BJ (cell line): Measurements from ENCODE around the gene SLC9A2. TPM values are rescaled to one million over a fixed set of nuclear protein-coding genes. Genes with fewer than 3 reads are reported as not detected.

ENCODE experiments used
- CTCF ChIA-PET: fragments of 350-600 bp; formaldehyde crosslinking; extraction: SDS; loops from one replicate; lab custom pipeline; 2021; ENCODE audit warnings: antibody characterized with exemption, inconsistent platforms; lab: Yijun Ruan, JAX
- POLR2A ChIA-PET: fragments of 300-600 bp; sonication (Branson Sonifier 250); formaldehyde crosslinking; extraction: SDS; loops from one replicate; lab custom pipeline; 2021; ENCODE audit warnings: antibody characterized with exemption; lab: Charles Lee
- DNase-seq: peaks from one replicate; pipeline ENCODE4 v3.0.0-alpha.2; 2011; ENCODE audit warnings: low read depth
- H3K27me3 ChIP-seq: 2 replicates; pipeline ENCODE4 v1.6.0; 2011; ENCODE audit warnings: low read length; ENCODE audit not compliant: control insufficient read depth, insufficient read depth
- H3K36me3 ChIP-seq: 2 replicates; pipeline ENCODE4 v1.5.1; 2011; ENCODE audit warnings: low read length; ENCODE audit not compliant: control insufficient read depth, insufficient read depth
- H3K4me3 ChIP-seq: 2 replicates; pipeline ENCODE4 v1.5.1; 2011; ENCODE audit warnings: low read depth, mild to moderate bottlenecking, control low read depth, low read length
- CTCF ChIP-seq: IDR thresholded peaks from 2 replicates; pipeline ENCODE4 v1.5.1; 2011; ENCODE audit warnings: low read depth, mild to moderate bottlenecking, control low read depth, inconsistent platforms, low read length, moderate library complexity; ENCODE audit not compliant: insufficient read depth
- polyA minus RNA-seq: library from RNA; depleted of rRNA, polyadenylated mRNA; stranded (reverse); fragments of >200 nt; gene quantifications from 2 replicates; pipeline ENCODE4 v1.2.3, GENCODE V29; 2011; rRNA and poly(A)+ RNA removed
- polyA plus RNA-seq: library from polyadenylated mRNA; depleted of rRNA; stranded (reverse); fragments of >200 nt; gene quantifications from 2 replicates; pipeline ENCODE4 v1.2.3, GENCODE V29; 2011; rRNA removed

The SLC9A2 gene
- polyA plus RNA-seq (not detected in 2 replicates), polyA minus RNA-seq (0.05 TPM in 1 of 2 replicates, not detected in the other)

GRCh38 chr2:102619414-102620319, at the start of gene SLC9A2:
Gene SLC9A2 (plus strand): TSS chr2:102619553. CDS start chr2:102619849, 296 bp downstream.
- Histone ChIP-seq H3K4me3 (peak within 1 kb of the TSS; percentile 4; the same call in 1 of the 2 replicates), H3K27me3 (peaks cover 17% of the 10 kb centered on the region), H3K36me3 (no peaks in the 10 kb centered on the region)
- no peak for TF ChIP-seq CTCF
- DNase-seq: no peak
- ChIA-PET CTCF (interaction anchor here (1.2 kb wide), 1 partner anchor 146 kb away, joined by 3 read pairs; no protein-coding TSS in a partner anchor), POLR2A (no interaction called here)

- no peak overlapping the region for H3K4me3 ChIP-seq
- no peaks in the 10 kb centered on the region for H3K36me3 ChIP-seq
- H3K27me3 ChIP-seq: no peaks in the 10 kb centered on the region
- TF ChIP-seq CTCF: no peak
- ChIA-PET CTCF (no interaction called here), POLR2A (no interaction called here)
- no peak for DNase-seq
Measured at GRCh38 chr2:102575888-102576287, 43.5 kb upstream of the SLC9A2 start.

- H3K4me3 ChIP-seq: no peak overlapping the region
- DNase-seq: no peak
- POLR2A ChIA-PET: no interaction called here
- TF ChIP-seq CTCF: no peak
- no peaks in the 10 kb centered on the region for H3K36me3 ChIP-seq
- CTCF ChIA-PET: no interaction called here
- no peaks in the 10 kb centered on the region for H3K27me3 ChIP-seq
Measured at GRCh38 chr2:102578376-102578775, 41.0 kb upstream of the SLC9A2 start.

GRCh38 chr2:102581911-102582310, 37.4 kb upstream of the SLC9A2 start:
- DNase-seq: no peak
- no peak for TF ChIP-seq CTCF
- POLR2A ChIA-PET: no interaction called here
- Histone ChIP-seq H3K27me3 (no peaks in the 10 kb centered on the region), H3K4me3 (no peak overlapping the region), H3K36me3 (no peaks in the 10 kb centered on the region)
- CTCF ChIA-PET: no interaction called here

- H3K27me3 ChIP-seq: no peaks in the 10 kb centered on the region
- H3K36me3 ChIP-seq: no peaks in the 10 kb centered on the region
- TF ChIP-seq CTCF: no peak
- POLR2A ChIA-PET: no interaction called here
- no peak for DNase-seq
- H3K4me3 ChIP-seq: no peak overlapping the region
- CTCF ChIA-PET: no interaction called here
Measured at GRCh38 chr2:102582845-102583244, 36.5 kb upstream of the SLC9A2 start.
